Endometrial microvascular endothelial cells (primary cell): Measurements from ENCODE around the gene GSTA3. TPM values are rescaled to one million over a fixed set of nuclear protein-coding genes. Genes with fewer than 3 reads are reported as not detected.
"Not testable (repeated sequence)": the region's sequence is repeated elsewhere in the genome, so short reads cannot be mapped to it uniquely, and the experiment has no call there.

Experiments used
- in situ Hi-C: cut with HindIII; loops from 2 replicates; pipeline ENCODE4 v1.10.0; 2017; ENCODE audit warnings: low sequenced_read_pairs, low pct_unique_long_range_greater_than_20kb; ENCODE audit errors: inconsistent ontology term
- total RNA-seq: library from RNA; depleted of rRNA; stranded (reverse); fragments of >200 nt; gene quantifications from one replicate; pipeline ENCODE4 v1.2.3, GENCODE V29; 2015; ENCODE audit errors: inconsistent ontology term

GSTA3 gene
- total RNA-seq, 1 donor from 2014 or later, result not detected

GRCh38 chr6:52918771-52919170, 9.3 kb upstream of the GSTA3 start:
- in situ Hi-C loops, result not testable (repeated sequence)

- in situ Hi-C loops, result not testable (repeated sequence)
Measured at GRCh38 chr6:52918027-52918686, 8.7 kb upstream of the GSTA3 start.

GRCh38 chr6:52914516-52914915, 5.0 kb upstream of the GSTA3 start:
- in situ Hi-C loops, result no loop called here

GRCh38 chr6:52910091-52910490, 593 bp upstream of the GSTA3 start:
- in situ Hi-C loops, result no loop called here

GRCh38 chr6:52909131-52909530, 367 bp downstream of the GSTA3 start:
- in situ Hi-C loops, result no loop called here

- in situ Hi-C loops, result no loop called here
Measured at GRCh38 chr6:52908526-52908925, 972 bp downstream of the GSTA3 start.

- in situ Hi-C loops, result no loop called here
Measured at GRCh38 chr6:52904562-52905279, 4.8 kb downstream of the GSTA3 start.

- in situ Hi-C loops, result no loop called here
Measured at GRCh38 chr6:52900536-52900935, 9.0 kb downstream of the GSTA3 start.

GRCh38 chr6:52895790-52896189, 13.7 kb downstream of the GSTA3 start:
- in situ Hi-C loops, result not testable (repeated sequence)

- in situ Hi-C loops, result no loop called here
Measured at GRCh38 chr6:52894285-52894684, 15.2 kb downstream of the GSTA3 start.

- in situ Hi-C loops, result no loop called here
Measured at GRCh38 chr6:52893803-52894202, 15.7 kb downstream of the GSTA3 start.

- in situ Hi-C loops, result no loop called here
Measured at GRCh38 chr6:52893221-52893620, 16.3 kb downstream of the GSTA3 start.

- in situ Hi-C loops, result no loop called here
Measured at GRCh38 chr6:52890018-52890417, 19.5 kb downstream of the GSTA3 start.

- in situ Hi-C loops, result no loop called here
Measured at GRCh38 chr6:52887910-52888524, 21.5 kb downstream of the GSTA3 start.

- in situ Hi-C loops, result no loop called here
Measured at GRCh38 chr6:52881996-52882841, 27.3 kb downstream of the GSTA3 start.

GRCh38 chr6:52881662-52881995, 27.9 kb downstream of the GSTA3 start:
- in situ Hi-C loops, result no loop called here

- in situ Hi-C loops, result no loop called here
Measured at GRCh38 chr6:52877786-52878185, 31.7 kb downstream of the GSTA3 start.

- in situ Hi-C loops, result no loop called here
Measured at GRCh38 chr6:52877168-52877567, 32.3 kb downstream of the GSTA3 start.

- in situ Hi-C loops, result no loop called here
Measured at GRCh38 chr6:52876056-52876787, 33.3 kb downstream of the GSTA3 start.
